BJ (cell line): ENCODE results near the gene MPHOSPH9. TPM values are rescaled to one million over a fixed set of nuclear protein-coding genes. Genes with fewer than 3 reads are reported as not detected.

Experiments
- CTCF ChIA-PET: fragments of 350-600 bp; formaldehyde crosslinking; extraction: SDS; loops from one replicate; lab custom pipeline; 2021; ENCODE audit warnings: antibody characterized with exemption, inconsistent platforms; lab: Yijun Ruan, JAX
- POLR2A ChIA-PET: fragments of 300-600 bp; sonication (Branson Sonifier 250); formaldehyde crosslinking; extraction: SDS; loops from one replicate; lab custom pipeline; 2021; ENCODE audit warnings: antibody characterized with exemption; lab: Charles Lee
- DNase-seq: peaks from one replicate; pipeline ENCODE4 v3.0.0-alpha.2; 2011; ENCODE audit warnings: low read depth
- H3K27me3 ChIP-seq: 2 replicates; pipeline ENCODE4 v1.6.0; 2011; ENCODE audit warnings: low read length; ENCODE audit not compliant: control insufficient read depth, insufficient read depth
- H3K36me3 ChIP-seq: 2 replicates; pipeline ENCODE4 v1.5.1; 2011; ENCODE audit warnings: low read length; ENCODE audit not compliant: control insufficient read depth, insufficient read depth
- H3K4me3 ChIP-seq: 2 replicates; pipeline ENCODE4 v1.5.1; 2011; ENCODE audit warnings: low read depth, mild to moderate bottlenecking, control low read depth, low read length
- CTCF ChIP-seq: IDR thresholded peaks from 2 replicates; pipeline ENCODE4 v1.5.1; 2011; ENCODE audit warnings: low read depth, mild to moderate bottlenecking, control low read depth, inconsistent platforms, low read length, moderate library complexity; ENCODE audit not compliant: insufficient read depth
- polyA plus RNA-seq: library from polyadenylated mRNA; depleted of rRNA; stranded (reverse); fragments of >200 nt; gene quantifications from 2 replicates; pipeline ENCODE4 v1.2.3, GENCODE V29; 2011

MPHOSPH9 gene
- polyA plus RNA-seq, 1 experiment = 7.6 TPM

GRCh38 chr12:123127182-123127495 is 105.8 kb downstream of the MPHOSPH9 start:
- no peaks in the 10 kb centered on the region for H3K27me3 ChIP-seq
- no peak for TF ChIP-seq CTCF
- H3K36me3 ChIP-seq = no peaks in the 10 kb centered on the region
- DNase-seq = no peak
- POLR2A ChIA-PET = no interaction called here
- no peak overlapping the region for H3K4me3 ChIP-seq
- CTCF ChIA-PET = interaction anchor here (0.6 to 1.8 kb wide), 3 partner anchors 21 to 111 kb away, joined by 3 to 5 read pairs (median 5); no protein-coding TSS in a partner anchor

GRCh38 chr12:123126294-123127181 is 106.4 kb downstream of the MPHOSPH9 start:
- peak; percentile 92 for DNase-seq
- no peaks in the 10 kb centered on the region for H3K27me3 ChIP-seq
- H3K4me3 ChIP-seq = no peak overlapping the region
- POLR2A ChIA-PET = no interaction called here
- TF ChIP-seq CTCF = peak; percentile 55
- H3K36me3 ChIP-seq = no peaks in the 10 kb centered on the region
- CTCF ChIA-PET = interaction anchor here (0.6 to 1.8 kb wide), 6 partner anchors 11 to 230 kb away, joined by 3 to 5 read pairs (median 3); no protein-coding TSS in a partner anchor

GRCh38 chr12:123122626-123123025 is 110.3 kb downstream of the MPHOSPH9 start:
- ChIA-PET POLR2A (no interaction called here), CTCF (interaction anchor here (1.5 kb wide), 1 partner anchor 29 kb away, joined by 3 read pairs; no protein-coding TSS in a partner anchor)
- H3K36me3 ChIP-seq = no peaks in the 10 kb centered on the region
- no peak for DNase-seq
- peaks cover 2% of the 10 kb centered on the region; the same call in 1 of the 2 replicates for H3K27me3 ChIP-seq
- H3K4me3 ChIP-seq = no peak overlapping the region
- TF ChIP-seq CTCF = no peak

DNA sequence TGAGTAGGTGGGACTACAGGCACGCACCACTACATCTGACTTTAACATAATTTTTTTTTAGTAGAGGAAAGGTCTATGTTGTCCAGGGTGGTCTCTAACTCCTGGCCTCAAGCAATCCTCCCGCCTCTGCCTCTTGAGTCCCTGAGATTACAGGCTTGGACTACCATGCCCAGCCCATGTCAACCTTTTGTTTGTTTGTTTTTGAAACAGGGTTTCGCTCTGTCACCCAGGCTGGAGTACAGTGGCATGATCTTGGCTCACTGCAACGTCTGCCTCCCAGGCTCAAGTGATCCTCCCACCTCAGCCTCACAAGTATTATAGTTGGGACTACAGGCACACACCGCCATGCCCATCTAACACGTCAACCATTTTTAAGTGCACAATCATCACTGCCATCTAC is 111.3 kb downstream of the MPHOSPH9 start:
- POLR2A ChIA-PET = no interaction called here
- no peaks in the 10 kb centered on the region for H3K36me3 ChIP-seq
- TF ChIP-seq CTCF = no peak
- peaks cover 2% of the 10 kb centered on the region; the same call in 1 of the 2 replicates for H3K27me3 ChIP-seq
- CTCF ChIA-PET = no interaction called here
- no peak overlapping the region for H3K4me3 ChIP-seq
- no peak for DNase-seq

DNA sequence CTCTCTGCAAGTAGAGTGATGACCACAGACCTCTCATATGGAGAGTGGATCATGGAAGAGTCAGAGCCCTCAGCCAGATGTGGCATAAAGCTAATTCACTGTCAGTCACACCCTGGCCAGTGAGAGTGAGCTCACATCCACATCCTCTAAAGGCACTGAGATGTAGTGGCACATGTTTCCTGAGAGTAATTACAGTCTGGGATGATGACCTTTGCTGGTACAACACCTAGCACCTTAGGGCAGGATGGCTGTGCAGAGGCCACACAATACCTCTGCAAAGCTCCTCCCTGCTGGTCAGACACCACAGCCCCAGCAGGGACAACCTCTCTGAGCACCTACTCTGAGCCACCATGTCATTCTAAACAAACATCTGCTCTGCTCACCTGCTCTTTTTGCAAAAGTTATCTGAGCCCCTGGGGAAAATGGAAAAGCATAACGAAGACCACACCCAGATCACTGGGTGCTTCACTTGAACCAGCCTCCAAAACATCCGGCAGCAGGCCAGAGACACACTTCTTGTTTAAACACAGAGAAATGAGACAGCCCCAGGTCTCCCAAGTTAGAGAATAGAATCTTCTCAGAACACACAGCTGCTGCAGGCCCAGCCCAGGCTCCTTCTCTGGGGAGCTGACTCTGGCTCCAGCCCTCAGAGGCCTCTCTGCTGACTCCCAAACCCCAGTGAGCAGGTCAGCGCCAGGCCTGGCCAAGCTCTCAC is 112.3 kb downstream of the MPHOSPH9 start:
- POLR2A ChIA-PET = no interaction called here
- H3K27me3 ChIP-seq = peaks cover 2% of the 10 kb centered on the region; the same call in 1 of the 2 replicates
- no peaks in the 10 kb centered on the region for H3K36me3 ChIP-seq
- no peak for TF ChIP-seq CTCF
- CTCF ChIA-PET = interaction anchor here (1.0 kb wide), 1 partner anchor 31 kb away, joined by 3 read pairs; no protein-coding TSS in a partner anchor
- DNase-seq = no peak
- H3K4me3 ChIP-seq = no peak overlapping the region
